GM21619 (cell line): ENCODE results near the gene ATP5PD.
"Not testable (repeated sequence)": the region's sequence is repeated elsewhere in the genome, so short reads cannot be mapped to it uniquely, and the experiment has no call there.

Experiments
- ATAC-seq: cut with Tn5 transposase; IDR thresholded peaks from one replicate; pipeline ENCODE4 v1.9.1; 2021; ENCODE audit not compliant: unreplicated experiment

Gene ATP5PD

DNA sequence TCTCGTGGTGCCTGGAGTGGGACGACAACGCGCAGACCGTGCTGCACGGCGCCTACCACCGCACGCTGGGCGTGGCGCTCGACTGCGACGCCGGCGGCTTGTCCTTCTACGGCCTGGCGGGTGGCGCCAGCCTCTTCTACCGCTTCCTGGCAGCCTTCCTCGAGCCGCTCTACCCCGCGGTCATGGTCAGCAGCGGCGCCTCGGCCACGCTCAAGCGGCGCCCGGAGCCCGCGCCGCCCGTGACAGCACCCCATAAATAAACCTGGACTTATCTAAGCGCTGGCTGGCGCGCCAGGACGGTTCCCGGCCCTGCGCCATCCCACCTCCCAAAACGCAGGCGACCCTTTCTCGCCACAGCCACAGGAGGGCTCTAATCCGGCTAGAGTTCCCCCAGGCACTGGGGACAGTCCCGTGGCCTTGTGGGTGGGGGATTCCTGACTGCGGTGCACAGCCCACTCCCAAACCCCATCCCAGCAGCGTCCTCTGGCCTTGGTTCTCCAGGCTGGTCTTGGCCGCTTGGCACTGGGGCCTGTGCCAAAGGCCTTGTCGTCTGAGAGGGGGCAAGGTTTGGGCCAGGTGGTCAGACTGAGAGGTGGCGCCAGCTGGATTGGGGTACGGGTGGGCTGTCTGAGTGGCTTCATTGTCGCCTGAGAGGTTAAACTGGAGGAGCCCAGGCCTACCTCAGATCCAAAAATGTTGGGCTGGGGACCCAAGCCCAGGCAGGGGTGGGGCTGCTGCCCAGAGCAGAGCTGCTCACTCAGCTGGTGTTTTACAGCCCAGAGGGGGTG, 30.9 kb upstream of the ATP5PD start:
- peak; percentile 34 for ATAC-seq

- no peak for ATAC-seq
Observed at GRCh38 chr17:75077072-75077495, 30.3 kb upstream of the ATP5PD start.

DNA sequence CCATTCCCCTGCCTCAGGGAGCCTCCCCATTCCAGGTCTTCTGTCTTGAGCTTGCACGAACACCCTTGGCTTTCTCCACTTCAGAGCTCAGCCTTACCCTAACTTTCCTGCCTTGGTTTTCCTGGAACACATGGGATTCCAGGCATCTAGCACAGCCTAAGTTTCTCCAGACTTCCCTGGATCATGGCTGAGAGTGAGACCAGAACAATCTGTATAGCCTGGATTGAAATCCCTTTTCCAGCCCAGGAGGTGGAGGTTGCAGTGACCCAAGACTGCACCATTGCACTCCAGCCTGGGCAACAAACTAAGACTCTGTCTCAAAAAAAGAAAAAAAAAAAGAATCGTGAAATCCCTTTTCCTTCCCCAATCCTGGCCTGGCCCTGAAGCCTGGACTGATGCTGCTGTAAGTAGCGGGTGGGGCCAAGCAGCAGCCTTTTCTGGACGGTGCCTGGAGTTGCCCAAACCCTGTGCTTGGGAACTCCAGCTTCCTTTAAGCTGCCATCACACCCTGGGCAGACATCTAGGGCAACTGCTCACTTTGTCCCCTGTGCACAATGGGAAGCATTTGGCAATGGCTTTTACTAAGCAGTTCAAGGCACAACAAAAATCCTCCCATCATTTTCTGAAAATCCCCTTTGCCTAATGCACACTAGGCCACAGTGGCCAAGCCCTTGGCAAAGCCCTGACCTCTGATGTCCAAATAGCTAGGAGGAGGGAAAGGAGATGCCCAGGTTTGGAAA, 29.0 kb upstream of the ATP5PD start:
- no peak for ATAC-seq

DNA sequence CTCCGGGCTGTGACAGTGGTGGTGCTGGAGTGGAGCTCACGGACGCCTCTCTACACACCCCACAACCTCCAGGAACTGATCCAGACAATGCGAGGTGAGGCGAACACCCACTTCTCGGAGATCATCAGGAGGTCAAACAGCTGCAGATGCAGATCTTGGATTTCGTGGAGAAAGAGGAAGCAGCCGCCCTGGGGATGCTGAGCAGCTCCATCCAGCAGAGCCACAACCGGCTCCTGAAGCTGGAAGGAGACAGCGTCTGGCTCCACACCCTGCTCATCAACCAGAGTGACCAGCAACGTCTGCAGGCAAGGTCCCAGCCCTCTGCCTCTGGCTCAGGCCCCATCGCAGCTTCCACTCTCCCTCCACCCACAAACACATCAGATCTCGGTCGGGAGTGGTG, 27.8 kb upstream of the ATP5PD start:
- no peak for ATAC-seq

DNA sequence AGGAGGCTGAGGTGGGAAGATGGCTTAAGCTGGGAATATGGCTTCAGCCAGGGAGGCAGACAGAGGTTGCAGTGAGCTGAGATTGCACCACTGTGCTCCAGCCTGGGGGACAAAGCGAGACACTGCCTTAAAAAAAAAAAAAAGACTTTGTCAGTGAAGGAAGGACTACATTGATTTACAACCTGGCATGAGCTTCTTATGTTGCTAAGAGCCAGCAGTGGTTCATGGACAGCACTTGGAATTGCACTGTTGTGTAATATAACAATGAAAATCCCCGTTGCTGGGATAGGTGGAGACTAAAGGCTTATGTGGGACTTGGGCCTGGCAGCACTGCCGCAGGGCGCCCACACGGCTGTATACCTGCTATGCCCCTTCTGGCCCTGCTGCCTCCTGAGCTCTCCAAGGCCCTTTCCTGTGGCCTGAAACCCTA, 26.9 kb upstream of the ATP5PD start:
- no peak for ATAC-seq

DNA sequence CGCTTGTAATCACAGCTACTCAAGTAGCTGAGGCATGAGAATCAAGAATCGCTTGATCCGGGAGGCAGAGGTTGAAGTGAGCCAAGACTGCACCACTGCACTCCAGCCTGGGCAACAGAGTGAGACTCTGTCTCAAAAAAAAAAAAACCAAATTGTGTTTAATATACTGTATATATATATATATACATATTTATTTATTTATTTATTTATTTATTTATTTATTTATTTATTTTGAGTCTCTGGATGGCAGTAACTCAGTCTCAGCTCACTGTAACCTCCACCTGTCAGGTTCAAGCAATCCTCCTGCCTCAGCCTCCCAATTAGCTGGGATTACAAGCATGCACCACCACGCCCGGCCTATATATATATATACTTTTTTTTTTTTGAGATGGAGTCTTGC, 26.1 kb upstream of the ATP5PD start:
- ATAC-seq = not testable (repeated sequence)

DNA sequence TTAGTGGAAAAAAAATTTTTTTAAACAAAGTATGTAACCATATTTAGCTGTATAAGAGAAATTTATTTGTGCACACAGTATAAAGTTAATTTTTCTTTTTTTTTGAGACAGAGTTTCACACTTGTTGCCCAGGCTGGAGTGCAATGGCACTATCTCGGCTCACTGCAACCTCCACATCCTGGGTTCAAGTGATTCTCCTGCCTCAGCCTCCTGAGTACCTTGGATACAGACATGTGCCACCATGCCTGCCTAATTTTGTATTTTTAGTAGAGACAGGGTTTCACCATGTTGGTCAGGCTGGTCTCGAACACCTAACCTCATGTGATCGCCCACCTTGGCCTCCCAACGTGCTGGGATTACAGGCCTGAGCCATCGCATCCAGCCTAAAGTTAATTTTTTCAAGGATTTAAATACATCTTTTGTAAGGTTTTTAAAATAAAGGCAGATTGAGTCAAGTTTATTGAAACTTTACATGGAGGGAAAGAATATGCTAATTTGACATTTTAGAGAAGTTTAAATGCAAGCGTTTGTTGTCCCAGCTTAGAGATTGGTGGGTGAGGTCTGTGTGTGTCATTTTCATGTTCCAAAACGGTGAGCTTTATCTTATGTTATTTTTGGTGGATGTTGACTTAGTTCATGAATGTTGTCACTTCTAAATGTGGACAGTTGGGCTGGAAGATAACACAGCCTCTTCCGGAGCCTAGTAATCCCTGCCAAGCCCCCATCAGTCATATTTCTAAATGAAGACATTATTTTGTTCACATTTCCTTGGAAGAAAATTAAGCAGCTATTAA, 24.9 kb upstream of the ATP5PD start:
- not testable (repeated sequence) for ATAC-seq

DNA sequence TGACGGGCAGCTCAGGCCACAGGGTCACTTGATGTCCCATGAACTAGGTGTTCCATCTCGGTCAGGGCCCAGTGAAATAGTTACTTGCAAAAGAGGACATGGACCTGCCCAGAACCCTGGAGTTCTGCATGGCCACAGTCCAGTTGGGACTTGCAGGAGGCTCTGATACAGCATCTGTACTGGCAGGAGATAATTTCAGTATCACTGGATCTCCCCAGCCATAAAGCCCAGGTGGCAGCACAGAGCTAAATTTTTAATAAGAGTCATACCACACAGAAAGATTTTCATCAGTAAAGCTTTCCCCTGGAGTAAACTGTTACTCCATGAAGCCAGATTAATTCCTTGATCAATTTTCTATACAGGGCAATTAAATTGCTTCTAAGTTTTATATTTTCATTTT, 23.0 kb upstream of the ATP5PD start:
- ATAC-seq = no peak

DNA sequence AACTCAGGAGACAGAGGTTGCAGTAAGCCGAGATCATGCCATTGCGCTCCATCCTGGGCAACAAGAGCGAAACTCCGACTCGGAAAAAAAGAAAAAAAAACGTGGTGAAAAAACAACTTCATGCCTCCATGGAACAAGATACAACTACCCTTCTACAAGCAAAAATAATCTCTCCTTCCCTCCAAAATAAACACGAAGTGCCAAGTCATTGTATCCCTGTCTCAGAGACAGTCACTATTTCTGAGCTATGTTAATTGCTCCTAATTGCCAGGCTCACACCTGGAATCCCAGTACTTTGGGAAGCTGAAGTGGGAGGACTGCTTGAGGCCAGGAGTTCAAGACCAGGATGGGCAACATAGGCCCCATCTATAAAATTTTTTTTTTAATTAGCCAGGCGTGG, 22.0 kb upstream of the ATP5PD start:
- ATAC-seq = no peak

DNA sequence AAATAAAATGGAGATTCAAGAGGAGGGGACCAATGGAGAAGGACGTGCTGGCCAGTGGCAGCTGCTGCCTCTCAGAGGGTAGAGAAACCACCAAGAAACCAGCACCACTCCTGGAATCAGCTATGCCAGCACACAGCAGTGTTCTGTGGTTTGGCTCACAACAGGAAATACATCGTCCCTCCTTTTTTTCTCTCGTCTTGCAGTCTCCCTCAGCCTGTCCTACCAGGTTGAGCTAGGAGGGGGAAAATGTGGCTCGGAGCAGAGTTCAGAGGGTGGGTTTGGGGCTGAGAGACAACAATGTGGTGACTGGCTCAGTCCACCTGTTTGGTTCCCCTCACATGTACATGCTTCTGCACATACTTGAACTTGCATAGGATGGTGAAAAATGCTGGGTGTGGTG, 21.1 kb upstream of the ATP5PD start:
- no peak for ATAC-seq

GRCh38 chr17:75065562-75066151, 18.9 kb upstream of the ATP5PD start:
- no peak for ATAC-seq

DNA sequence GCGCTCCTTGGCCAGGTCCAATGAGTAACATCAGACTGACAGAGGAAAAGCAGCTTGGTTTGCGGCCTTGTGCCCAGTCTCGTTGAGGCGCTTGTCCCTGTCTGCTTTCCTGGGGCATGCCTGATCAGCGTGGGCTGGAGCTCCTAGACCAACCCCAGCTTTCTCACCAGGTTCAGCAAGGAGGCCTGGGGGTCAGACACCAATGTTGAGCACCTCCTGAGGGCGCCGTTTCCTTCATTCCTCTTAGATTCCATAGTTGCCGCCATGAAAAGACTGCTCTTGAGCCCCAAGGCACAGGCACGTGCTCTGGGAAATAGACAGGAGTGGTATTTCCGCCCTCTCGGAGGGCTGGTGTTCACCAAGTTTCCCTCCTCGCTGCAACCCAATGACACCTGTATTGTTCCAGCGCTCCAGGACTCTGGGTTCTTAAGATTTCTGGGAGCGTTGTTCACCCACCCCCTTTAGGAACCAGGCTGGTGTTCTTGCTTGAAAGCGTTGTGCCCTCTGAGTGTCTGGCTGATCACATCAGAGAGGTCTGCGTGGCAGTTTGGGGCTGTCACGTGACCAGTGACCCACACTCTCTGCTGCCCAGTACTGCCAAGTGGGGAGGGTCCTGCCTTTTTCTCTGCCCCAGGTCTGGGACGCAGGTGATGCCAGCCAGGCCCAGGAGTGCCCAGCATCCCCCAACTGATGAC, 18.2 kb upstream of the ATP5PD start:
- no peak for ATAC-seq

- no peak for ATAC-seq
Observed at GRCh38 chr17:75064460-75064859, 17.7 kb upstream of the ATP5PD start.

DNA sequence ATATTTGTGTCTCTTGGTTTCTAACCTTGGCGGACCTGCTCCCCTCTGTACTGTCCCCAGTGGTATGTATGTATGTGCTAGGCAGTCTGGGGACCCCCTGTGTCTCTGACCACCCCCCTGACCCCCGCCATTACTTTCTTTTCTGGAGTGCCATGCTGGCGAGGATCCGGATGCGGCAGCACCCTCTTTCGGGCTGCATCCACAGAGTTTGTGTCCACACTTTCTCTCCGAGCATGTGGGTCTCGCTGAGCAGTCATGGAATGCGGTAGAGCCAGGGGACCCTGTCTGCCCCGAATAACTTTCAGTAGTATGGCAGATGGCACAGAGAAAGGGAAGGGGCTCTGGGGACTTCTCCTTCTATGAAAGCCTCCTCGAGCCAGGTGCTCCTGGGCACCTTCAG, 17.3 kb upstream of the ATP5PD start:
- no peak for ATAC-seq

DNA sequence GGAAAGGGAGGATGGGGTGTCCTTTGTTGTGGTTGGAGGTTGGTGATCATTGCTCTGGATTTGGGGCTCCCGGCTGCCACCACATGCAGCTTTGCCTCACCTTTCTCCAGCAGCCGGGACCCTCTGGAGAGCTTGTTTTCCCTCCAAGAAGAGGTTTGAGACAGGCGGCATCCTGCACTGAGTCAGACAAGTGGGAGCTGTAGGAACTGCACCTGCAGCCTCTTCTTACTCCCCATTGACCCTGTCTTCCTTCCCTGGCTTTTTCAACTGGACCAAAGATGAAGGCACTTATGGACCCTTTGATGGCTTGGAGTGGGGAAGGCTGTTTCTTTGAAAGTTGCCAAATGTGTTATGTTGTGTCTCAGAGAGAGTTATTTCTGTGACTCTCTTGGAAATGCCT, 16.9 kb upstream of the ATP5PD start:
- ATAC-seq = no peak

GRCh38 chr17:75063201-75063600, 16.4 kb upstream of the ATP5PD start:
- ATAC-seq = no peak

DNA sequence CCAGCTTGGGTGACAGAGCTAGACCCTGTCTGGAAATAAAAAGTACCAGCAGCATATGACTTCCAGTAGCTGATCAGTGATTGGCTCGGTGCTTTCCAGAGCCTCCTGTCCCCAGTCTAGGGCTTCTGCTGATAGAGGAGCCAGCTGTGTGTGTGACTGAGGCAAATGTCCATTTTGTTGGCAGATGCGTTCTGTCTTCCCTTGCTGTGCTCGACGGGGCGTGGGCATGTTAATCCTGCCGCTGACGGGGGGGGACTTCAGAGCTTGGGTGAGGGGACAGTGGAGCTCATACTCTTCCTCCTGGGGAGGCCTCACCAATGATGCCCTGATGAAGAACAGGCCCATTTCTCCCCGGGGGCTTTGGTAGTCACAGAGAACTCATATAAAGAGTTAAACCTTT, 14.8 kb upstream of the ATP5PD start:
- ATAC-seq = no peak

GRCh38 chr17:75061055-75061438, 14.3 kb upstream of the ATP5PD start:
- no peak for ATAC-seq

DNA sequence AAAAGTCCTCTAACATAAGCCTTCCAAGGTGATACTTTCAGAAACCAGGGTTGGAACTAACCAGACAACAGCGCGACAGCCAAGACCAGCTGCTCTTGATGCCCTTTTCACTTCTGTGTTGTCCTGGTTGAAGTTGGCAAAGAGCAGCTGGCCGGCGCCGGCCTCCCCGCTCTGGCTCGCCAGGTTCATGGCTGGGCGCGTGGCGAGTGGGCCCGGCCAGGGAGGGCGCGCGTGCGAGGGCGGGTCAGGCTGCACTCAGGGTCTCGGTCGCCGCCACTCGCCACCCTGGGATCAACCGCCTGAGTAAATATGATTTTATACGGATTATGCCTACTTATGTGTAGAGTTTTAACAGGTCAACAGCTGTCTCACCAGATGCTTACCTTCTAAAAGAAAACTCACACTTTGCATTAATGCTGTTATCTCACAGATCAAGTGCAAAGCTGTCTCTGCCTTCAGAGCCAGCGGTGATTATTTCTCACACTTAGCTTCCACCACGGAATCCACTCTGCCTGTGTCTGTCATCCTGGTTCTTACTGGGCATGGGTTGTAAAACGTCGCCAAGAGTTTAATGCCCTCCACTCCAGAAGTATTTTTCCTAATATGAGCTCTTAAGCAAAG, 13.8 kb upstream of the ATP5PD start:
- no peak for ATAC-seq
